Stimulated activated effector memory CD8-positive, alpha-beta T cell treated with anti-CD3 and anti-CD28 coated beads, Interleukin-12 subunit alpha, Interleukin-12 subunit beta, amount 100 ng/mL, for 72 hours (primary cell): ENCODE data around the gene PTPRM.

Experiments
- ATAC-seq: fragments of 150-1000 bp; cut with Tn5 transposase; 2 replicates; pipeline ENCODE4 v1.10.0; 2021
- DNase-seq, 2 donors: peaks; one replicate each; pipeline ENCODE4 v3.0.0; 2021 to 2022; ENCODE audit warnings: low spot score in 2 of 2
- H3K27ac Mint-ChIP-seq: one replicate; pipeline ENCODE4 v1.8.0; 2022; ENCODE audit warnings: mild to moderate bottlenecking, mixed read lengths
- H3K36me3 Mint-ChIP-seq: one replicate; pipeline ENCODE4 v1.8.0; 2022; ENCODE audit warnings: mild to moderate bottlenecking, mixed read lengths
- H3K4me1 Mint-ChIP-seq: one replicate; pipeline ENCODE4 v1.8.0; 2022; ENCODE audit warnings: mixed read lengths
- H3K4me3 Mint-ChIP-seq: one replicate; pipeline ENCODE4 v1.8.0; 2022; ENCODE audit warnings: mild to moderate bottlenecking, mixed read lengths
- H3K9me3 Mint-ChIP-seq: one replicate; pipeline ENCODE4 v1.8.0; 2022; ENCODE audit warnings: mixed read lengths

PTPRM gene

GRCh38 chr18:8261651-8262091, 694.6 kb downstream of the PTPRM start:
- Mint-ChIP-seq H3K27ac (no peak overlapping the region), H3K9me3 (no peaks in the 10 kb centered on the region)
- ATAC-seq, result no peak

GRCh38 chr18:8262221-8262620, 695.1 kb downstream of the PTPRM start:
- no peaks in the 10 kb centered on the region for H3K9me3 Mint-ChIP-seq
- ATAC-seq (no peak), DNase-seq (no peak)
- no peaks in the 10 kb centered on the region for H3K36me3 Mint-ChIP-seq
- H3K4me1 Mint-ChIP-seq, result no peaks in the 10 kb centered on the region
- no peak overlapping the region for H3K4me3 Mint-ChIP-seq
- no peak overlapping the region for H3K27ac Mint-ChIP-seq

More at GRCh38 chr18:8261651-8262091, 694.6 kb downstream of the PTPRM start:
- Mint-ChIP-seq H3K4me1 (no peaks in the 10 kb centered on the region), H3K36me3 (no peaks in the 10 kb centered on the region), H3K4me3 (no peak overlapping the region)
- no peak for DNase-seq

- Mint-ChIP-seq H3K4me3 (no peak overlapping the region), H3K9me3 (no peaks in the 10 kb centered on the region), H3K4me1 (no peaks in the 10 kb centered on the region), H3K36me3 (no peaks in the 10 kb centered on the region), H3K27ac (no peak overlapping the region)
- no peak for DNase-seq
- ATAC-seq, result no peak
Measured at GRCh38 chr18:8264116-8264515, 697.0 kb downstream of the PTPRM start.

GRCh38 chr18:8264861-8265411, 697.8 kb downstream of the PTPRM start:
- Mint-ChIP-seq H3K27ac (no peak overlapping the region), H3K9me3 (peaks cover 3% of the 10 kb centered on the region), H3K36me3 (no peaks in the 10 kb centered on the region), H3K4me3 (no peak overlapping the region), H3K4me1 (no peaks in the 10 kb centered on the region)
- ATAC-seq, result no peak
- DNase-seq, result no peak

- Mint-ChIP-seq H3K36me3 (no peaks in the 10 kb centered on the region), H3K4me3 (no peak overlapping the region), H3K9me3 (peaks cover 8% of the 10 kb centered on the region), H3K27ac (no peak overlapping the region), H3K4me1 (no peaks in the 10 kb centered on the region)
- ATAC-seq, result no peak
- DNase-seq, result no peak
Measured at GRCh38 chr18:8272254-8272653, 705.1 kb downstream of the PTPRM start.

- DNase-seq (no peak), ATAC-seq (no peak)
- Mint-ChIP-seq H3K4me3 (no peak overlapping the region), H3K4me1 (no peaks in the 10 kb centered on the region), H3K36me3 (no peaks in the 10 kb centered on the region), H3K27ac (no peak overlapping the region), H3K9me3 (peaks cover 8% of the 10 kb centered on the region)
Measured at GRCh38 chr18:8274370-8274769, 707.3 kb downstream of the PTPRM start.

- ATAC-seq (no peak), DNase-seq (no peak)
- Mint-ChIP-seq H3K4me3 (no peak overlapping the region), H3K9me3 (peaks cover 4% of the 10 kb centered on the region), H3K4me1 (no peaks in the 10 kb centered on the region), H3K27ac (no peak overlapping the region), H3K36me3 (no peaks in the 10 kb centered on the region)
Measured at GRCh38 chr18:8276406-8276805, 709.3 kb downstream of the PTPRM start.

- ATAC-seq, result no peak
- peaks cover 6% of the 10 kb centered on the region for H3K9me3 Mint-ChIP-seq
Measured at GRCh38 chr18:8277270-8277669, 710.2 kb downstream of the PTPRM start.

GRCh38 chr18:8279346-8279745, 712.2 kb downstream of the PTPRM start:
- Mint-ChIP-seq H3K27ac (no peak overlapping the region), H3K4me3 (no peak overlapping the region), H3K9me3 (peaks cover 6% of the 10 kb centered on the region), H3K36me3 (no peaks in the 10 kb centered on the region), H3K4me1 (no peaks in the 10 kb centered on the region)
- DNase-seq, result no peak
- ATAC-seq, result no peak

More at GRCh38 chr18:8277270-8277669, 710.2 kb downstream of the PTPRM start:
- H3K4me3 Mint-ChIP-seq, result no peak overlapping the region
- DNase-seq, result no peak
- H3K27ac Mint-ChIP-seq, result no peak overlapping the region
- no peaks in the 10 kb centered on the region for H3K36me3 Mint-ChIP-seq
- no peaks in the 10 kb centered on the region for H3K4me1 Mint-ChIP-seq

- Mint-ChIP-seq H3K36me3 (no peaks in the 10 kb centered on the region), H3K4me1 (no peaks in the 10 kb centered on the region), H3K27ac (no peak overlapping the region), H3K4me3 (no peak overlapping the region), H3K9me3 (peaks cover 6% of the 10 kb centered on the region)
- no peak for DNase-seq
- no peak for ATAC-seq
Measured at GRCh38 chr18:8279781-8280330, 712.7 kb downstream of the PTPRM start.

- no peak overlapping the region for H3K4me3 Mint-ChIP-seq
- DNase-seq, result no peak
- ATAC-seq, result no peak
- no peaks in the 10 kb centered on the region for H3K4me1 Mint-ChIP-seq
- no peak overlapping the region for H3K27ac Mint-ChIP-seq
- no peaks in the 10 kb centered on the region for H3K36me3 Mint-ChIP-seq
- peaks cover 3% of the 10 kb centered on the region for H3K9me3 Mint-ChIP-seq
Measured at GRCh38 chr18:8283891-8284585, 716.9 kb downstream of the PTPRM start.

- ATAC-seq (no peak), DNase-seq (no peak)
- Mint-ChIP-seq H3K36me3 (no peaks in the 10 kb centered on the region), H3K4me3 (no peak overlapping the region), H3K27ac (no peak overlapping the region), H3K9me3 (peaks cover 3% of the 10 kb centered on the region), H3K4me1 (no peaks in the 10 kb centered on the region)
Measured at GRCh38 chr18:8286303-8286702, 719.2 kb downstream of the PTPRM start.

- ATAC-seq, result no peak
- no peaks in the 10 kb centered on the region for H3K9me3 Mint-ChIP-seq
- H3K27ac Mint-ChIP-seq, result no peak overlapping the region
- no peaks in the 10 kb centered on the region for H3K4me1 Mint-ChIP-seq
- H3K4me3 Mint-ChIP-seq, result no peak overlapping the region
- no peak for DNase-seq
- no peaks in the 10 kb centered on the region for H3K36me3 Mint-ChIP-seq
Measured at GRCh38 chr18:8287196-8287885, 720.2 kb downstream of the PTPRM start.

GRCh38 chr18:8288472-8289195, 721.5 kb downstream of the PTPRM start:
- H3K27ac Mint-ChIP-seq, result no peak overlapping the region
- DNase-seq (no peak), ATAC-seq (no peak)
- no peaks in the 10 kb centered on the region for H3K36me3 Mint-ChIP-seq
- H3K4me3 Mint-ChIP-seq, result no peak overlapping the region
- H3K9me3 Mint-ChIP-seq, result no peaks in the 10 kb centered on the region
- H3K4me1 Mint-ChIP-seq, result no peaks in the 10 kb centered on the region

- Mint-ChIP-seq H3K4me3 (no peak overlapping the region), H3K27ac (no peak overlapping the region), H3K4me1 (no peaks in the 10 kb centered on the region), H3K36me3 (no peaks in the 10 kb centered on the region), H3K9me3 (no peaks in the 10 kb centered on the region)
- no peak for ATAC-seq
- no peak for DNase-seq
Measured at GRCh38 chr18:8290435-8290834, 723.3 kb downstream of the PTPRM start.
